ENCODE measurements around the gene GNAQ.

GNAQ gene

DNA sequence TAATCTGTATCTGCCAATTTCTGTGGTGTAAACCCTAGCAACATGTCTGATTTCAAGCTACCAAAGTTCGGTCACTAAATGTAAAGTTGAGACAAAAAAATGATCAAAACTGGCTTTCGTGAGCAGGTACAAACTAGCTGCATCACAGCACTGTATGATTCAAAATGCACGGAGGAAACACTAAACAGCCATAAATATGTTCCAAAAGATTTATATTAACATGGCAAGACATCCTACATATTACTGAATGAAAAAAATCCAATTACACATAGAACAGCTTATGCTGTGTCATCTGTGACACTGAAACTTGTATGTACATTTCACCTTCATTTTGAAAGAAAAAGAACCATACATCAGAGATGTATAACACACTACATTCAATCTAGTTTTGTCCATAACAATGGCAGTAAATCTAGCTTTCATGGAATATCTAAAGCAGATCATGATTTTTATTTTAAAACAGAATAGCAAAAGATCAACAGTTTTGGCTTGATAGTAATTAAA lies 14.4 kb downstream of the GNAQ start:
- Histone ChIP-seq H3K9me3 (ENCODE audit: control insufficient read depth in 2 of 2, low read length in 2 of 2) (no peaks in the 10 kb centered on the region), H3K36me3 (ENCODE audit: control insufficient read depth in 2 of 2, insufficient read depth in 2 of 2, low read length in 2 of 2) (no peaks in the 10 kb centered on the region), H3K9ac (ENCODE audit: low read length in 2 of 2) (no peak overlapping the region), H3K4me1 (ENCODE audit: control insufficient read depth, insufficient read depth, low read length) (no peaks in the 10 kb centered on the region), H3K27ac (ENCODE audit: low read length) (no peak overlapping the region), H3K27me3 (ENCODE audit: control insufficient read depth in 1 of 2, insufficient read depth in 2 of 2, low read length in 2 of 2) (no peaks in the 10 kb centered on the region), H3K4me3 (ENCODE audit: low read length in 2 of 2) (no peak overlapping the region)

DNA sequence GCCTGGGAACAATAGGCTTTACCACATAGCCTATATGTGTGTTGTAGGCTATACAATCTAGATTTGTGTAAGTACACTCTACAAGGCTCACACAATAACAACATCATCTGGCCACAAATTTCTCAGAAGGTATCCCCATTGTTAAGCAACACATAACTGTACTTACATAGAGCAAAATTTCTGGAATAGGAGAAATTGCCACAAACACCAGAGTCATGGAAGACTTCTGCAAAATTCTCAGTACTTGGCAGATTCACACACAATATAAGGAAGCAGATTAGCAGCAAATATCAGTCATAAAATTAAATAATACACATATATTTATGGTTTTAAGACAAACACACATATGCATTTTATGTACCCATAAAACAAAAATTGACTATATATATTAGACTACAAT lies 16.4 kb downstream of the GNAQ start:
- Histone ChIP-seq H3K36me3 (ENCODE audit: control insufficient read depth in 2 of 2, insufficient read depth in 2 of 2, low read length in 2 of 2) (no peaks in the 10 kb centered on the region), H3K4me1 (ENCODE audit: control insufficient read depth, insufficient read depth, low read length) (no peaks in the 10 kb centered on the region), H3K9me3 (ENCODE audit: control insufficient read depth in 2 of 2, low read length in 2 of 2) (no peaks in the 10 kb centered on the region), H3K9ac (ENCODE audit: low read length in 2 of 2) (no peak overlapping the region), H3K4me3 (ENCODE audit: low read length in 2 of 2) (no peak overlapping the region), H3K27me3 (ENCODE audit: control insufficient read depth in 1 of 2, insufficient read depth in 2 of 2, low read length in 2 of 2) (no peaks in the 10 kb centered on the region), H3K27ac (ENCODE audit: low read length) (no peak overlapping the region)

DNA sequence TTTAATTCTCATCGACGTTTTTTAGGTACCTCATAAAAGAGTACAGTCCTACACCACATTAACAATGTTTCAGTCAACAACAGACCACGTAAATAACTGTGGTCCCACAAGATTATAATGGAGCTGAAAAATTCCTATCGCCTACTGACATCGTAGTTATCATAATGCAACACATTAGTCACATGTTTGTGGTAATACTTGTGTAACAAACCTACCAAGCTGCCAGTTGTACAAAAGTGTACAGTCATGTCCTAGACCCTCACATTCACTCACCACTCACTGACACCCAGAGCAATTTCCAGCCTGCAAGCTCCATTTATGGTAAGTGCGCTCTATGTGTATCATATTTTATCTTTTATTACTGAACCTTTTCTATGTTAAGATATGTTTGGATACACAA lies 16.8 kb downstream of the GNAQ start:
- no peaks in the 10 kb centered on the region for H3K4me1 ChIP-seq (ENCODE audit: control insufficient read depth, insufficient read depth, low read length)

DNA sequence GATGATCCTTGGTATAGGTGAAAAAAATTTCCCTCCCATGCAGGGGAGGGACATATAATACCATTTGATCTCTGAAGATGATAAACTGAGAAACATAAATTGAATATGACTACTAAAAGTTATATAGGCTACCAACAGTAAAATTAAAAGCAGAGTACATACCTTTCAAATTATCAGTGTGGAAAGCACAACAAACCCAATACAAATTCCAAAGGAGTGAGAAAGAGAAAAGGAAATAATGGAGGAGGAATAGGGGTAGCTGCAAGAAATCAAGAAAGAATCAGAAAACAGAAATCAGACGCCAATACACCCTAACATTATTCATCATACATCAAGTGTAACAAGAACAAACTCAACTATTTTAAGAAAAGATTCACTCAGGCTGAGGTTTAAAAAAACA lies 17.7 kb downstream of the GNAQ start:
- H3K36me3 ChIP-seq (ENCODE audit: control insufficient read depth in 2 of 2, insufficient read depth in 2 of 2, low read length in 2 of 2) = no peaks in the 10 kb centered on the region
- H3K4me3 ChIP-seq (ENCODE audit: low read length in 2 of 2) = no peak overlapping the region
- no peaks in the 10 kb centered on the region for H3K27me3 ChIP-seq (ENCODE audit: control insufficient read depth in 1 of 2, insufficient read depth in 2 of 2, low read length in 2 of 2)
- no peaks in the 10 kb centered on the region for H3K4me1 ChIP-seq (ENCODE audit: control insufficient read depth, insufficient read depth, low read length)
- H3K9ac ChIP-seq (ENCODE audit: low read length in 2 of 2) = no peak overlapping the region
- H3K9me3 ChIP-seq (ENCODE audit: control insufficient read depth in 2 of 2, low read length in 2 of 2) = no peaks in the 10 kb centered on the region
- no peak overlapping the region for H3K27ac ChIP-seq (ENCODE audit: low read length)

More for the DNA sequence above, 16.8 kb downstream of the GNAQ start:
- Histone ChIP-seq H3K27me3 (ENCODE audit: control insufficient read depth in 1 of 2, insufficient read depth in 2 of 2, low read length in 2 of 2) (no peaks in the 10 kb centered on the region), H3K9me3 (ENCODE audit: control insufficient read depth in 2 of 2, low read length in 2 of 2) (no peaks in the 10 kb centered on the region), H3K27ac (ENCODE audit: low read length) (no peak overlapping the region), H3K36me3 (ENCODE audit: control insufficient read depth in 2 of 2, insufficient read depth in 2 of 2, low read length in 2 of 2) (no peaks in the 10 kb centered on the region), H3K9ac (ENCODE audit: low read length in 2 of 2) (no peak overlapping the region), H3K4me3 (ENCODE audit: low read length in 2 of 2) (no peak overlapping the region)

DNA sequence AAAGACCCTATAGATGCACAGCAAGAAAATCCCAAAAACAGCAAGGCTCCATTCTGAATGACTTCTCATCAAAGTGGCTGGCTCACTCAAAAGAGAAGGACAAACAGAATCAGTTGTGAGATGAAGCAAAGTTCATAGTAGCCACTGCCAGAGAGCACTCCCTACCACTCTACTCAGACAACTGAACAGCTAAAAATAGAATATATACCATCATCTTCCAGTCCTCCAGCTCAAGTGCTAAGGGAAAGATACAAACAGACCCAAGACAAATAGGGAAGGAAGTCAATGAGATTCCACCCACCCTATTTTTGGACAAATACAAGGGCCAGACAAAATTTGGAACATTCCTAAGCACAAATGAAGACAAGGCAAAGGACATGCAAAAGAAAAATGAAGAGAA lies 20.6 kb downstream of the GNAQ start:
- H3K4me1 ChIP-seq (ENCODE audit: control insufficient read depth, insufficient read depth, low read length) = peaks cover 3% of the 10 kb centered on the region
- H3K36me3 ChIP-seq (ENCODE audit: control insufficient read depth in 2 of 2, insufficient read depth in 2 of 2, low read length in 2 of 2) = no peaks in the 10 kb centered on the region
- H3K4me3 ChIP-seq (ENCODE audit: low read length in 2 of 2) = no peak overlapping the region
- H3K27me3 ChIP-seq (ENCODE audit: control insufficient read depth in 1 of 2, insufficient read depth in 2 of 2, low read length in 2 of 2) = no peaks in the 10 kb centered on the region
- H3K27ac ChIP-seq (ENCODE audit: low read length) = no peak overlapping the region
- H3K9ac ChIP-seq (ENCODE audit: low read length in 2 of 2) = no peak overlapping the region
- H3K9me3 ChIP-seq (ENCODE audit: control insufficient read depth in 2 of 2, low read length in 2 of 2) = no peaks in the 10 kb centered on the region

DNA sequence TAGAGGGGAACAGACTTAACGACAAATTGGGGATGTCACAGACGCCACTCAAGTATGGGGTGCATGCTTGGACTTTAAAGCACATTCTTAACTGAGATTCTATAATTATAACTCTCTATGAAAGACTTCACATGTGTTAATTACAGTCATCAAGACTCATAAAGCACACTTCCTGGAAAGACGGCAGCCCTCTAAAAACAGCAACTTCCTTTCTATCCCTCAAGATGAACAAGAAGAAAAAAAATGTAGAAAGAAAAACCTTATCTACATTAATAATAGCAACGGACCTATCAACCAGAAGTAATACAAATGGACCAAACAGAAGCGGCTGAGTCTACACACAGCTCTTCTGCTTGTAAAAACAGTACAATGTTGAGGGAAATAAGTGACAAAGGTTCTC lies 21.2 kb downstream of the GNAQ start:
- Histone ChIP-seq H3K27ac (ENCODE audit: low read length) (no peak overlapping the region), H3K9ac (ENCODE audit: low read length in 2 of 2) (no peak overlapping the region), H3K4me1 (ENCODE audit: control insufficient read depth, insufficient read depth, low read length) (peaks cover 3% of the 10 kb centered on the region), H3K9me3 (ENCODE audit: control insufficient read depth in 2 of 2, low read length in 2 of 2) (no peaks in the 10 kb centered on the region), H3K27me3 (ENCODE audit: control insufficient read depth in 1 of 2, insufficient read depth in 2 of 2, low read length in 2 of 2) (no peaks in the 10 kb centered on the region), H3K36me3 (ENCODE audit: control insufficient read depth in 2 of 2, insufficient read depth in 2 of 2, low read length in 2 of 2) (no peaks in the 10 kb centered on the region), H3K4me3 (ENCODE audit: low read length in 2 of 2) (no peak overlapping the region)

DNA sequence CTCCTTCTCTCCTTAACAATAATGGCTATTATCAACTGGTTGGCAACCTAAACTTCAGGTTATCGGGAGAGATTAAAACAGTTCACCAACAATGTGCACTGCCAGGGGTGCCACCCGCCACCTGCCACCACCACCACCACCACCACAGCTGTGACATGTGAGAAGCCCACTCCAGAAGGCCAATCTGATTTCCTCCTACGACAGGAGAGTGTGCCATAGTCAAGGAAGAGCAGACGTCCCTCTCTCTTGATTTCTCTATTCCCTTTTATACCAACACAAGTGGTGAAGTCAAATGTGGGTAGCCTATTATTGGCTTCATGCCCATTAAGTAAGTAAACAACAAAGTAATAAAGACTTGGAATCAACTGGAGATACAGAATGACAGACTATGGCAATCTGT lies 22.4 kb downstream of the GNAQ start:
- no peaks in the 10 kb centered on the region for H3K9me3 ChIP-seq (ENCODE audit: control insufficient read depth in 2 of 2, low read length in 2 of 2)
- H3K4me1 ChIP-seq (ENCODE audit: control insufficient read depth, insufficient read depth, low read length) = peaks cover 3% of the 10 kb centered on the region
- H3K27ac ChIP-seq (ENCODE audit: low read length) = no peak overlapping the region
- no peaks in the 10 kb centered on the region for H3K27me3 ChIP-seq (ENCODE audit: control insufficient read depth in 1 of 2, insufficient read depth in 2 of 2, low read length in 2 of 2)
- H3K4me3 ChIP-seq (ENCODE audit: low read length in 2 of 2) = no peak overlapping the region
- H3K36me3 ChIP-seq (ENCODE audit: control insufficient read depth in 2 of 2, insufficient read depth in 2 of 2, low read length in 2 of 2) = no peaks in the 10 kb centered on the region
- no peak overlapping the region for H3K9ac ChIP-seq (ENCODE audit: low read length in 2 of 2)

DNA sequence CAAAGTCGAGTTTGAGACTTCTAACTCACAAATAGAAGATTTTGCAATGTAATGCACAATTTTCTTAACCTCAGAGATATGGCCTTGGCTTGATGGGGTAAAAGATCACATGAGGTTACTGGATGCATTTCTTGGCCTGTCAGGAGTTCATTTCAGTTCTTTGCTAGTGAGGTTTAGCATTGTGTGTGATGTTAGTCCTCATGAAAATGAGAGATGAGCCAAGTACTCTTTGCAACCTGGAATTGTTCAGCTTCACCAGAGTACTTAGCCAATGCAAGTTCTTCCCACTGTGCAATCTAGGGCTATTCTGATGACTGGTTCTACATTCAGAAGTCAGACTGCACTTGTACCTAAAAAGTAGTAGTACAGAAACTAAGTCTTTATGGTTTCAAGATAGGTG lies 24.9 kb downstream of the GNAQ start:
- Histone ChIP-seq H3K27me3 (ENCODE audit: control insufficient read depth in 1 of 2, insufficient read depth in 2 of 2, low read length in 2 of 2) (no peaks in the 10 kb centered on the region), H3K4me3 (ENCODE audit: low read length in 2 of 2) (no peak overlapping the region), H3K27ac (ENCODE audit: low read length) (no peak overlapping the region), H3K9ac (ENCODE audit: low read length in 2 of 2) (no peak overlapping the region), H3K9me3 (ENCODE audit: control insufficient read depth in 2 of 2, low read length in 2 of 2) (no peaks in the 10 kb centered on the region), H3K4me1 (ENCODE audit: control insufficient read depth, insufficient read depth, low read length) (peaks cover 3% of the 10 kb centered on the region), H3K36me3 (ENCODE audit: control insufficient read depth in 2 of 2, insufficient read depth in 2 of 2, low read length in 2 of 2) (no peaks in the 10 kb centered on the region)

DNA sequence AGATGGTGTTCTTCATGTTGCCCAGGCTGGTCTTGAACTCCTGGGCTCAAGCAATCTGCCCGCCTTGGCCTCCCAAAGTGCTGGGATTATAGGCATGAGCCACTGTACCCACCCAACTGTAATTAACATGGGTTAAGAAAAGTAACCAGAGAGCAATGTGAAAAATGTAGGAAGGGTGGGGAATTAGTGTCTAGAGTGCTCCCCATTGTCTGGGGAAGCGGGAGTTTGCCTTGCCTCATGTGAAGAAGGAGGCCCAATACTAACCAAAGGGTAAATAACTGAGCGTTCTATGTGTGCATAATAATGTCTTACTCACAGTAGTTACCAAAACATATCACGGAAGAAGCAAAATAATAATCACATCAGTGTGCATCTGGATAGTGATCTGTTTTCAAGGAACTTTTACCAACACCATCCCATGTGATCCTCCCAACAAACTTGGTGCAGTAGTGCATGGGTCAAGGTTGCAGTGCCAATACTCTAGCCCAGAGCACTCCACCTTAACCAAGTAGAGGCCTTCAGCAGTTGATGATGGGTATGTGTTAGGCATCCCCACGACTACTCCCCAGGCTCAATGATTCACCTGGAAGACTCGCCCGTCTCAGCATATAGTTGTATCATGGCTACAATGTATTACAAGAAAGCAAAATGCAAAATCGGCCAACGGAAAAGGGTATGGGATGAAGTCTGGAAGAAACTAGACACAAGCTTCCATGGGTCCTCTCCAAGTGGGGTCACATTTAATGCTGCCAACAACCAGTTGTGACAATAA lies 26.2 kb downstream of the GNAQ start:
- Histone ChIP-seq H3K36me3 (ENCODE audit: control insufficient read depth in 2 of 2, insufficient read depth in 2 of 2, low read length in 2 of 2) (no peaks in the 10 kb centered on the region), H3K4me3 (ENCODE audit: low read length in 2 of 2) (no peak overlapping the region), H3K4me1 (ENCODE audit: control insufficient read depth, insufficient read depth, low read length) (peaks cover 3% of the 10 kb centered on the region), H3K27me3 (ENCODE audit: control insufficient read depth in 1 of 2, insufficient read depth in 2 of 2, low read length in 2 of 2) (no peaks in the 10 kb centered on the region), H3K9ac (ENCODE audit: low read length in 2 of 2) (no peak overlapping the region), H3K9me3 (ENCODE audit: control insufficient read depth in 2 of 2, low read length in 2 of 2) (no peaks in the 10 kb centered on the region), H3K27ac (ENCODE audit: low read length) (no peak overlapping the region)

DNA sequence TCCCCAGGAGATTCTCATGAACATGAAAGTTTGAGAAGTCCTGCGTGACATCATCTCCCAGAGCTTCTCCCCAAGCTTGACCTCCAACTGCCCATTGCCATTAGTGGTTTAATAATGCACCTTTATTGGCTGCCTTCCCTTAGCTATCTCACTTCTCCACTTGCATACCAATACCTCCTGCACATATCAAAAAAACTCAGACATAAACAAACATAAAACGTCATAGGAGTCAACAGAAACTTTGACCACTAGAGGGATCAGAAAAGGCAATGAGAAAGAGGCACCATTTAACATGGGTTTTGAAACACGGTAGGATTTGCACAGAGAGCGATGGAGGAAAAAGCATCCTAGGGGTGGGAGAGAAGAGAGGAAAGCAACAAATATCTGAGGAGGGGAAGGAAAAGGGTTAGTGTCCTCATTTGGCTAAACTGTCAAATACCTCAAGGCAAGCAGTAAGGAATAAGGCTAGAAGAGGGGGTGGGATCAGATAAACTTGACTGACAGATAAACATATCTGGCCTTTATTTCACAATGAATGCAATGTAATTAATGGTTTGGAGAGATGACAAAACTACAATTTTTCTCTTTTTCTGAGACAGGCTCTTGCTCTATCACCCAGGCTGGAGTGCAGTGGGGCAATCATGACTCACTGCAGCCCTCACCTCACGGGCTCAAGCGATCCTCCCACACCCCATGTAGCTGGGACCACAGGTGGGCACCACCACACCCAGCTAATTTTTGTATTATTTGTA lies 27.0 kb downstream of the GNAQ start:
- H3K36me3 ChIP-seq (ENCODE audit: control insufficient read depth in 2 of 2, insufficient read depth in 2 of 2, low read length in 2 of 2) = no peaks in the 10 kb centered on the region
- no peaks in the 10 kb centered on the region for H3K9me3 ChIP-seq (ENCODE audit: control insufficient read depth in 2 of 2, low read length in 2 of 2)
- H3K9ac ChIP-seq (ENCODE audit: low read length in 2 of 2) = no peak overlapping the region
- H3K27ac ChIP-seq (ENCODE audit: low read length) = no peak overlapping the region
- H3K4me1 ChIP-seq (ENCODE audit: control insufficient read depth, insufficient read depth, low read length) = peaks cover 3% of the 10 kb centered on the region
- no peak overlapping the region for H3K4me3 ChIP-seq (ENCODE audit: low read length in 2 of 2)
- H3K27me3 ChIP-seq (ENCODE audit: control insufficient read depth in 1 of 2, insufficient read depth in 2 of 2, low read length in 2 of 2) = no peaks in the 10 kb centered on the region

DNA sequence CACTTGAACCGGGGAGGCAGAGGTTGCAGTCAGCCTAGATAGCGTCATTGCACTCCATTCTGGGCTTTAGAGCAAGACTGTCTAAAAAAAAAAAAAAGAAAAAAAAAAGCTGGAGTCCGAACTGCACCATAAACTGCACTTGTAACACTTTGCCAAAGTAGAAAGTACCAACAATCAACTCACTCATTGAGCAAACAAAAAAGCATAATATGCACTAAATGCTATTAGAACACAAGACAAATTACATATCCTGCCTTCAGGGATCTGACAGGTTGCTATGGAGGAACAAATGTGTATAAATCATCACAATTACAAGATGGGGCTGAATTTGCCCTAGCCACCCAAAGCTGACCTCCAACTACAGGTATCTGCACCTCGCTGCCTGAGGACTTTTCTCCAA lies 27.9 kb downstream of the GNAQ start:
- H3K36me3 ChIP-seq (ENCODE audit: control insufficient read depth in 2 of 2, insufficient read depth in 2 of 2, low read length in 2 of 2) = no peaks in the 10 kb centered on the region
- peaks cover 3% of the 10 kb centered on the region for H3K4me1 ChIP-seq (ENCODE audit: control insufficient read depth, insufficient read depth, low read length)
- no peak overlapping the region for H3K9ac ChIP-seq (ENCODE audit: low read length in 2 of 2)

More for the DNA sequence above, 27.9 kb downstream of the GNAQ start:
- Histone ChIP-seq H3K27me3 (ENCODE audit: control insufficient read depth in 1 of 2, insufficient read depth in 2 of 2, low read length in 2 of 2) (no peaks in the 10 kb centered on the region), H3K9me3 (ENCODE audit: control insufficient read depth in 2 of 2, low read length in 2 of 2) (no peaks in the 10 kb centered on the region), H3K27ac (ENCODE audit: low read length) (no peak overlapping the region), H3K4me3 (ENCODE audit: low read length in 2 of 2) (no peak overlapping the region)
